A549 (cell line): Measurements from ENCODE around the gene SOX10.

ENCODE experiments used
- CBX8 ChIP-seq: fragments of 200-600 bp; sonication (generic); IDR thresholded peaks from 2 replicates; pipeline ENCODE4 v1.6.1; 2016
- CEBPB ChIP-seq, 2 experiments: fragments of >200 bp in 1 of 2; sonication (Bioruptor Twin) in 1 of 2; formaldehyde crosslinking in 1 of 2; IDR thresholded peaks; 2 replicates each; pipeline ENCODE4 v1.6.1; 2012 to 2016
- CHD4 ChIP-seq: fragments of 200-600 bp; sonication (generic); IDR thresholded peaks from 2 replicates; pipeline ENCODE4 v1.6.1; 2016; ENCODE audit warnings: antibody characterized with exemption, mild to moderate bottlenecking, borderline replicate concordance
- CTCF ChIP-seq: fragments of >200 bp; sonication (Bioruptor Twin); formaldehyde crosslinking; IDR thresholded peaks from 3 replicates; pipeline ENCODE4 v1.5.1; 2016
- EP300 ChIP-seq, 2 experiments: fragments of >200 bp; sonication (Bioruptor Twin); formaldehyde crosslinking; IDR thresholded peaks; 2 replicates in 1 of 2; 3 replicates in 1 of 2; pipeline ENCODE4 v1.6.1; 2016 to 2017
- ESRRA ChIP-seq: fragments of 150-350 bp; IDR thresholded peaks from 2 replicates; pipeline ENCODE4 v1.6.1; 2014; ENCODE audit warnings: mild to moderate bottlenecking, low read length, borderline replicate concordance
- FOXS1 ChIP-seq: fragments of 250-450 bp; sonication (Bioruptor Pico); IDR thresholded peaks from 2 replicates; pipeline ENCODE4 v1.5.0; 2020; ENCODE audit warnings: mild to moderate bottlenecking, moderate library complexity
- JUN ChIP-seq, 2 experiments: fragments of >200 bp; sonication (Bioruptor Twin); formaldehyde crosslinking; IDR thresholded peaks; 2 replicates in 1 of 2; 3 replicates in 1 of 2; pipeline ENCODE4 v1.6.1; 2016 to 2017
- MYC ChIP-seq: IDR thresholded peaks from 2 replicates; pipeline ENCODE4 v1.6.1; 2012; ENCODE audit warnings: mild to moderate bottlenecking, inconsistent platforms, low read length, improper control_type of control experiment, borderline replicate concordance
- POLR2A ChIP-seq: IDR thresholded peaks from 2 replicates; pipeline ENCODE4 v1.6.1; 2012; ENCODE audit warnings: mild to moderate bottlenecking, low read length
- ZFP36 ChIP-seq: fragments of 450-650 bp; IDR thresholded peaks from 2 replicates; pipeline ENCODE4 v1.6.1; 2014; ENCODE audit warnings: borderline replicate concordance; ENCODE audit not compliant: partially characterized antibody
- TF ChIP-seq, protein P1 (sequence below): fragments of 200-600 bp; sonication (generic); IDR thresholded peaks from 2 replicates; pipeline ENCODE4 v1.6.1; 2016; ENCODE audit warnings: antibody characterized with exemption, mild to moderate bottlenecking, moderate library complexity

- TF ChIP-seq CTCF: no peak
- no peak for TF ChIP-seq POLR2A
- no peak for TF ChIP-seq EP300 (IDR thresholded peaks at IDR 0.05)
- TF ChIP-seq ESRRA: no peak
- no peak for TF ChIP-seq MYC
- TF ChIP-seq JUN (IDR thresholded peaks at IDR 0.05): no peak
- no peak for TF ChIP-seq CEBPB (IDR thresholded peaks at IDR 0.05)
- no peak for TF ChIP-seq CBX8
- no peak for TF ChIP-seq CHD4
- TF ChIP-seq, protein P1, sequence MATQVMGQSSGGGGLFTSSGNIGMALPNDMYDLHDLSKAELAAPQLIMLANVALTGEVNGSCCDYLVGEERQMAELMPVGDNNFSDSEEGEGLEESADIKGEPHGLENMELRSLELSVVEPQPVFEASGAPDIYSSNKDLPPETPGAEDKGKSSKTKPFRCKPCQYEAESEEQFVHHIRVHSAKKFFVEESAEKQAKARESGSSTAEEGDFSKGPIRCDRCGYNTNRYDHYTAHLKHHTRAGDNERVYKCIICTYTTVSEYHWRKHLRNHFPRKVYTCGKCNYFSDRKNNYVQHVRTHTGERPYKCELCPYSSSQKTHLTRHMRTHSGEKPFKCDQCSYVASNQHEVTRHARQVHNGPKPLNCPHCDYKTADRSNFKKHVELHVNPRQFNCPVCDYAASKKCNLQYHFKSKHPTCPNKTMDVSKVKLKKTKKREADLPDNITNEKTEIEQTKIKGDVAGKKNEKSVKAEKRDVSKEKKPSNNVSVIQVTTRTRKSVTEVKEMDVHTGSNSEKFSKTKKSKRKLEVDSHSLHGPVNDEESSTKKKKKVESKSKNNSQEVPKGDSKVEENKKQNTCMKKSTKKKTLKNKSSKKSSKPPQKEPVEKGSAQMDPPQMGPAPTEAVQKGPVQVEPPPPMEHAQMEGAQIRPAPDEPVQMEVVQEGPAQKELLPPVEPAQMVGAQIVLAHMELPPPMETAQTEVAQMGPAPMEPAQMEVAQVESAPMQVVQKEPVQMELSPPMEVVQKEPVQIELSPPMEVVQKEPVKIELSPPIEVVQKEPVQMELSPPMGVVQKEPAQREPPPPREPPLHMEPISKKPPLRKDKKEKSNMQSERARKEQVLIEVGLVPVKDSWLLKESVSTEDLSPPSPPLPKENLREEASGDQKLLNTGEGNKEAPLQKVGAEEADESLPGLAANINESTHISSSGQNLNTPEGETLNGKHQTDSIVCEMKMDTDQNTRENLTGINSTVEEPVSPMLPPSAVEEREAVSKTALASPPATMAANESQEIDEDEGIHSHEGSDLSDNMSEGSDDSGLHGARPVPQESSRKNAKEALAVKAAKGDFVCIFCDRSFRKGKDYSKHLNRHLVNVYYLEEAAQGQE: no peak
- no peak for TF ChIP-seq FOXS1 (CRISPR knock-in tag)
- TF ChIP-seq ZFP36: no peak
These were observed 1.5 kb upstream of the SOX10 start for GRCh38 chr22:37985751-37986281.
